CD4-positive, alpha-beta T cell treated with Interleukin-15 for 1 hour (primary cell): ENCODE results near the gene MYRFL.
A peak's percentile ranks its signal among the peaks of the same experiment; 100 is the strongest.

Experiments
- DNase-seq: peaks from one replicate; pipeline ENCODE4 v3.0.0-alpha.2; 2020

MYRFL gene

GRCh38 chr12:69900720-69901131 lies 75.7 kb downstream of the MYRFL start:
- peak; percentile 30 for DNase-seq

DNA sequence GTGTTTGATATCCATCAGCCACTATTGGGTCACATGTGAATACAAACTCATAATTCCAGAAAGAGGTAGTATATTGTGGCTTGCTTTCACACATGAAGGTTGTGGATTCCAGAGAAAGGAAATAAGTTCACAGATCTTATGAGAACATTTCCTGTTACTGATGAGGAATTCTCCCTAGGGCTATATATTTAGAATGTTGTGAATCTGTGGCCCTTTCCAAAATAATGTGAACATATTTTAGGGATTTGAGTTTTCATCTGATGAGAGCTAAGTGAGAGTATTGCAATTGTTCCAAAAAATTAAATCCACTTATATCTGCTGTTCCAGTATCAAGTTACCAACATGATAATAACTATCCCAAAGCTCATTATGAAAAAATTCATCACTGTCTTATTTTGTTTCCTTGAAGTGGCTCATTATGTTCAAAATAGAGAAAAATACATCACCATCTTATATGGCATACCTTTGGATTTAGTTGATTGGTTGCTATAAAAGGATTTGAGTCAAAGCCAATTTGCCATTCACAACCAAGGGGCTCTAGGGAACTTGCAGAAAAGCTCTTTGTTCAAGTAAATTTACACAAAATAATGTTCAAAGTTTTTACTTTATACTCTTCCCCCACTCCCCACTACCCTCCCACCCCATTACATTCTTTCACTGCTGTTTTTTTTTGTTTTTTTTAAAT lies 76.3 kb downstream of the MYRFL start:
- no peak for DNase-seq

- DNase-seq, result no peak
These were observed 78.5 kb downstream of the MYRFL start for GRCh38 chr12:69903548-69903947.

- DNase-seq, result no peak
These were observed 79.8 kb downstream of the MYRFL start for GRCh38 chr12:69904777-69905176.

GRCh38 chr12:69905801-69906200 lies 80.8 kb downstream of the MYRFL start:
- DNase-seq, result no peak

DNA sequence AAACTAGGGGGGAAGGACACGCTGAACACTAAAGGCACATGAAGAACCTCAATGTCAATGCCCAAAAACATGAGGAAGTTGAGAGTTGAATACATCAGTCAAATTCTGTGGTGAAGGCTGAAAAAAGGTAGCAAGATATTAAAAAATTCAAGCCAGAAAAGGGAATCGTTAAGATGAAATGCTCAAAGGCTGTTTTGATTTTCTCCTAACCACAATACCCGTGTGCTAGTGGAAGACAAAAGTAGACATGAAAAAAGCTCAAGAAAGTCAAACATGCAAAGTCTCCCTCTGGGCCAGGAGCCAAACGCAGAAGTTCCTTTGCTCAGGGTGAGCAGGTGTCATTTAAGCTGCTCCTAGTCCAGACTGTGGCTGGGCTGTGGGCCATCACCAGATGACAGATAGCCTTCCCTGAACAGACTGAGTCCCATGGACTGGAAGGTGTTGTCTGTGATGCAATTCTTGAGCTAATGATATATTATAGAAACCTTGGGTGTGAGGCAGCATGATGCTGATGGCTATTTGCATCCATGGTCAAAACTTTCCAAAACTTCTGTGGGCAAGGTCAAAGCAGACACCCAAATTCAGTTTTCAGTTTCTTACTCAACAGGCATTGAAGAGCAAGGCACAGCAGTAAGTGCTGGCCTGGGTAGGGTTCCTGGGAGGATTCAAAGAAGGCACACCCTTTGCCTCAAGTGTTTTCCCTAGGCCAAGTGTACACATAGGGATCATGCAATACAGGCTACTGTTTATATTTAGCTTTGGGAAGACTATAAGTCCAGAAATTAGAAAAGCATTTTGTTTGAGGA lies 81.6 kb downstream of the MYRFL start:
- no peak for DNase-seq

DNA sequence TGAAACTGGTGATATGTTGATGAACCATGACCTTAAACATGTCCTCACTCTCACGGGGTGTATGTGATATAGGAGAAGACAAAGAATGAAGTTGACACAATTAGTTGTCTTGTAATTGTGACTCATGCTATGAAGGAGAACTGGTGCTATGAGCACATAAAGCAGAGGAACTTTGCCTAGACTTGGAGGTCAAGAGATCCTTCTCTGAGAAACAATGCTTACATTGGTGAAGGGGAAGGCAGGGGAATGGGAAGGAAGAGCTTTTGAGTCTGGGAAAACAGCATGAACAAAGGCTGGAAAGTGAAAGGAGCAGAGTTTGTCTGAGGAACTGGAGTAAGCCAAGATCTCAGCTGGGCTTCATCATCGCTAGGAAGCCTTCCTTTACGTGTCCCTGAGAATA lies 83.2 kb downstream of the MYRFL start:
- no peak for DNase-seq

GRCh38 chr12:69910694-69911093 lies 85.7 kb downstream of the MYRFL start:
- DNase-seq, result no peak

DNA sequence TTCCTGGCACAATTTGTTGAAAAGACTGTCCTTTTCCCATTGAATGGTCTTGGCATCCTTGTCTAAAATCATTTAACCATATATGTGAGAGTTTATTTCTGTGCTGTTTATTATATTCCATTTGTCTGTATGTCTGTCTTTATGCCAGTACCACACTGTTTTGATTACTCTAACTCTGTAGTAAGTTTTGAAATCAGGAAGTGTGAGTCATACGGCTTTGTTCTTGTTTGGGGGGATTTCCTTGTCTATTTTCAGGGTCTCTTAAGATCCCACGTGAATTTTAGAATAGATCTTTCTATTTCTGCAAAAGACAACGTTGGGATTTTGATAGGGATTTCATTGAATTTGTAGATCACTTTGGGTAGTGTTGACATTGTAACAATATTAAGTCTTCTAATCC lies 88.5 kb downstream of the MYRFL start:
- no peak for DNase-seq

DNA sequence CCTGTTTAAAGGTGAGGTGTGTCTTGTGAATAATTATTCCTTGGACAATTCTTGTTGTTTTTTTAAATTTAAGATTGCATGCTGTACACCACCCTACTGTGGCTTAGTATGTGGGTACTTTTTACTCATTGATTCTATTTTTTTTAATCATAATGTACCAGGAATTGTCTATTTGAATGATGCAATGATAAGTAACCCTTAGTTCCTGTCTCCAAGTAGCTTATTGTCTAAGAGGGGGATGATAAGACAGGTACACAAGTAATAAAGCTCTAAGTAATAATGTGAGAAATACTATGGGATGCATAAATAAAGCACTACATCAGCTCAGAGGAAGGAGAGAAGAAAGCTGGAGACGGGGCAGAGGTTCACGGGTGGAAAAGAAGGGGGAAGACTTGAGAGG lies 90.9 kb downstream of the MYRFL start:
- no peak for DNase-seq

DNA sequence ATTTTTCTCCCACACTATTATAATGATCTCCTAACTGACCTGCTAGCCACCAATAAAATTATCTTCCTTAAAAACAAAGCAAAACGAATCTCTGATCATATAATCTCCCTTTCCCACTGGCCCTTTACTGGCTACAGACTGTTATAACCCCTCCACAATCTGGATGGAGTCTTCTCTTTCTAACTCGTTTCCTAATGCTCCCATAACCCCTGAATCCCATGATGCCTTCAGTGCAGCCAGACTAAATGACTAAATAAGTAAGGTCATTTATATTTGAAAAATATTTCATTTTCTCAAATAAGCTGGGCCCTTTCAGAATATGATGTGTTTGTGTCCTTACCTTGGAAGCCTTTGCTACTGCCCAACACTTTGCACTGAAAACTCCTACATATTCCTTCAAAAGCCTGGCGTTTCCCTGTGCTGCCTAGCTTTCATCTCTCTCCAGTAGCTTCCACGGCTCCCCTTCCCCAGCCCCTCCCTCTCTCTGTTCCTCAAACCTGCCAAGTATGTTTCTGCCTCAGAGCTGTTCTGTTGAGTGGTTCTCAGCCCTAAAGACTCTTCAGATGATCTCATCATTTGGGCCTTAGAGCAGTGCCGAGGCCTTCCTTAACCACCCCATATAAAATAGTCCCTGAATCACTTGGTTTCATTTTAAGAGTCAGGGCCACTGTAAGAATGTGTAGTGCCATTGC lies 91.7 kb downstream of the MYRFL start:
- no peak for DNase-seq

- no peak for DNase-seq
These were observed 93.3 kb downstream of the MYRFL start for GRCh38 chr12:69918287-69918686.

- no peak for DNase-seq
These were observed 94.5 kb downstream of the MYRFL start for GRCh38 chr12:69919495-69919894.

DNA sequence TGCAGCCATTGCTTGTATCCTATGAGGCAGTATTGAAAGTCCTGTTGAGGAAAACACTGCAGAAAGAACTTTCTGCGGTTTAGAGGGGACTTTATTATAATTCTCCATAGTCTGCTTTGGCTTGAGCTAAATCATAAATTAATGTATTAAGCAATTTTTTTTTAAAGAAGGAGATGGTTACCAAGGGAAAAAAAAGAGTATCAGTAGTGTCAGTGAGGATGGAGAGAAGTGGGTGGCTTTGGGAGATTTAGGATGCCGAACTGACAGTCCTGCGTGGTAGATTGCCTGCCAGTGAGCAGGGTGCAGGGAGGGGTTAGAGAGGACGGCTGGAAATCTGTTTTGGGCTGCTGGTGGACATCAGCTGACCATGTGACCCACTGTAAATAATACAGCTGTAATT lies 96.8 kb downstream of the MYRFL start:
- no peak for DNase-seq

DNA sequence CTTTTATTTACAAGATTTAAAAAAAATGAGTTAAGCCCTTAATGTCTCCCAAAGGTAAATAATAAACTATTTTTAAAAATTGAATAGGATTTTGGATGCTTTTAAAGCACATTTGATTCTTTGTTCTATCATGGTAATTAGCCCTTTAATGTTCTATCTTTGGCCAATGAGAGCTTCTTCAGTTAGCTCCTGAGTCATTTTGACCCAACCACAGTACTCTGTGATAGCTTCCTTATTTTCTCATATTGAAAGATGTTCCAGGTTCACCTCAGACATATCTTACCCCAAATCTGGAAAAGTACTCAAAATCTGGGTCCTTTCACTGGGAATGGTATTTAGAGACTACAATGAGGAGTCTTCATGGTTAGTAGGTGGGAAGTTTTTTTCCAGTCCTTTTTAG lies 98.0 kb downstream of the MYRFL start:
- DNase-seq, result no peak

DNA sequence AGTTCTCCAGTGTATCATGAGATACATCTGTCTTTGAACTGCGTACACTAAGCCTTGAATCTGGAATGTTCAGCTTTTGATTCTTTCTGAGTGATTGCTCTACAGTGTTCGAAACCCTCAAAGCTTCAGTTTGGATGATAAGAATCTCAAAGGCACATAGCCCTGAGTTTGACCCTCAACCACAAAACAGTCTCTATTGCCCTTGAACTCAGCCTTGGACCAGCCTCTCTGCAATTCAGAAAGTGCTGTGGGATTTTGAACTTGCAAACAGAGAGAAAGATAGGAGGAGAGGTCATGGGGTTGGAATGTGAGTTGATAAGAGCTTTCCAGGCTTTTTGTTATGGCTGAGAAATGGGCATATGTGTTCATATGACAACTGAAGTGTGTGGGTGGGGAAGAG lies 100.3 kb downstream of the MYRFL start:
- DNase-seq, result no peak

GRCh38 chr12:69927164-69927563 lies 102.1 kb downstream of the MYRFL start:
- no peak for DNase-seq

DNA sequence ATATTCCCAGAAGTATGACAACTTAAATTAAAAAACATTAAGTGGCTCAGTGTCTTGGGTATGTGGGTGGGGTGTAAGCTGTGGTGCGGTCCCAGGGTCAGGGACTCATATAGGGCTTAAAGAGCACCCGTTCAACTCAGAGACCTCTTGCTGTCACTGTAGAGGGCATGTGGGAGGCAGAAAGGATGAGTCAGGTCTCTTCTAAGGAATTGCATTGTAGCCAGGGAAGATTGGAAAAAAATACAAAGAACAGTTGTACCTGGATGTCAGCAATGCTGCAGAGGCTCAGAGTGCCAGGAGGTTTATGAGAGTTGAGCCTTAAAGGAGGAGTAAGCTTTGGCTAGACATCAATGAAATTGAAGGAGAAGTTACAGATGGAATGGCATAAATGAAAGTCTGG lies 104.1 kb downstream of the MYRFL start:
- no peak for DNase-seq

GRCh38 chr12:69929531-69929930 lies 104.5 kb downstream of the MYRFL start:
- no peak for DNase-seq

- no peak for DNase-seq
These were observed 106.5 kb downstream of the MYRFL start for GRCh38 chr12:69931569-69931968.

DNA sequence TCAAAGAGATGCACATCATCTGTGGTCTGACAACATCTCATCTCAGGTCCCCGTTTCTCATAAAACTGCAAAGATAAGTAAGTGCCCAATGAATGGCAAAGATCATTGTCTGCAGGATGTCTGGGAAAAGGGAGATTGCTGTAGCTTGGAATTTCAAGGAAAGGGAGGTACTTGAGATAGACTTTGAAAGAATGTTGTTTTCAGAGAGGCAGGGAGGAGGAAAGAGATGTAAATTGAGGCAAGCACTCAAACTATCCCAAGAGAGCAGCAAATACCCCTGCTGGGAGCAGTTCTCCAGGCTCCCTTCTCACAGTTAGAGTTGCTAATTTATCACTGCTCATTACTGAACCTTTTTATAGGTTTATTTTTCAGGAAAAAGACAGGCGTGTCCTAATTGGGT lies 107.1 kb downstream of the MYRFL start:
- DNase-seq, result no peak

- DNase-seq, result no peak
These were observed 107.9 kb downstream of the MYRFL start for GRCh38 chr12:69932676-69933552.

DNA sequence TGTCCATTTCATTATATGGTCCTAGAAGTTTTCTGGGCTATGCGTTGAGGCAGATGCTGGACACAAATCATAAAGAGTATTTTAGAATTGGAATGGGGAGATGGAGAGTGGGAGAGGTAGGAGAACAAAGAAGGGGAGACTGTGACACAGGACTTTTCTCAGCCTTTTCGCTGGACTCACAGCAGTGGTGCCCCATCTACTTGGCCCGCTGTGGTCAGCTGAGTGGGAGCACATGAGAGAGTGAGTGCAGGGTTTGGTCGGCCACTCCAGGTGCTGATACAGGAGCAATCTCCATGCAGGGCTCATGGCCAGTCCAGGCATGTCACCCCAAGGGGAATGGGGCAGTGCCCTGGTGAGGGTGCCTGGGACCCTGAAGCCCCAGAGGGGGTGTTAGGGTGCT lies 109.0 kb downstream of the MYRFL start:
- DNase-seq, result no peak
